ENCODE measurements around the gene LRMDA.

- TF ChIP-seq CTCF (IDR thresholded peaks at IDR 0.05): no peak
- no peak for TF ChIP-seq POLR2A (IDR thresholded peaks at IDR 0.05)
Observed at GRCh38 chr10:75586814-75587213, 155.4 kb downstream of the LRMDA start.
